HG03558 (cell line): ENCODE measurements around the gene TNS1.

Source experiments
- ATAC-seq: cut with Tn5 transposase; IDR thresholded peaks from one replicate; pipeline ENCODE4 v1.9.1; 2021; ENCODE audit warnings: moderate number of reproducible peaks; ENCODE audit not compliant: unreplicated experiment; ENCODE audit errors: extremely low read depth

The TNS1 gene

DNA sequence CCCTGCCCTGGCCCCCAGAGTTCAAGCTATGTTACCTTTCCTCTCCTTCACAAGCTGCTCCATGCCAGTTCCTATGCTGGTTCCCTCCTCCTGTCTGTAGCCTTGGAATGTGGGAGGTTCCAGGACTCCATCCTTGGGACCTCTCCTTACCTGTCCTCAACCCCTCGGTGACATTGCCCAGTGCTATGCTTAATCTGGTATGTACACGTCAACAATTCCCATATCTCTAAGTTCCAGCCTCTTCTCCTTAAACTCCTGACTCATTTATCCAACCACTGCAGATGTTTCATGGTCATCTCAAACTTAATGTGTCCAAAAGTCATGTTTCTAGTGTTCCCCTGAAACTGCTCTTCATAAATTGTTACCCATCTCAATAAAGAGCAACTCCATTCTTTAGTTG is 160.8 kb downstream of the TNS1 start:
- no peak for ATAC-seq

DNA sequence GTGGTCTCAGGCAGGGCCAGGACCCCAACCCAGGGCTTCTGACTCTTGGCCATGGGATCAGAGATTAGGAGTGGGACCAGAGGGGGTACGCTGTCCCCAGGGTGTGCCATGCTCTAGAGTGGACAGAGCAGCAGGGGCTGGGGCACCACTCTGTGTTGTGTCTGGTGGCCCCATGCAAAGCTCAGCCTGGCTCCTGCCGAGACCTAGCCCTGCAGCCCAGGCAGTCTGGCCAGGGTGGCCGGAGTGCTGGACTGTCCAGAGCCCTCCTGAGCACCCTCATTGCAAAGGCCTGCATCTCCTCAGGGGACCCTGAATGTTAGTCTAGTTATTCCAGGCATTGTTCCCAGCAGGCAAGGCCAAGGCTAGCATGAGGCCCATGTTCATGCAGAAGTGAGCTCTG is 162.3 kb downstream of the TNS1 start:
- no peak for ATAC-seq

DNA sequence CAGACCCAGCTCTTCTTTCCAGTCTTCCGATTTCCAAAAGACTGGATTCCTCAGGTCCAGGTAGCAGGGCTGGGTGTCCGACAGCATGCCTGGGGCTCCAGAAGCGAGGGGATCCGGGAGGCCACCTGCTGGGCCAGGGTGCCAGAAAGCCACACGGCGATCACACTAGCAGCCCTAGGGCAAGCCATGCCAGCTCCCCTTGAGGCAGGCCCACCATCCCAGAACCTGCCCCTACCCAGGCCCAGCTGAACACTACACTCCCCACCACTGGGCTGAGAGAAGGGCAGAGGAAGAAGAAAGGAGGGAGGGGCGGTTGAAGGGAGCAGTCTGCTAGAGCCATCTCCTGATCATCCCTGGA is 163.1 kb downstream of the TNS1 start:
- ATAC-seq: no peak

GRCh38 chr2:217839073-217839749 is 163.6 kb downstream of the TNS1 start:
- no peak for ATAC-seq

DNA sequence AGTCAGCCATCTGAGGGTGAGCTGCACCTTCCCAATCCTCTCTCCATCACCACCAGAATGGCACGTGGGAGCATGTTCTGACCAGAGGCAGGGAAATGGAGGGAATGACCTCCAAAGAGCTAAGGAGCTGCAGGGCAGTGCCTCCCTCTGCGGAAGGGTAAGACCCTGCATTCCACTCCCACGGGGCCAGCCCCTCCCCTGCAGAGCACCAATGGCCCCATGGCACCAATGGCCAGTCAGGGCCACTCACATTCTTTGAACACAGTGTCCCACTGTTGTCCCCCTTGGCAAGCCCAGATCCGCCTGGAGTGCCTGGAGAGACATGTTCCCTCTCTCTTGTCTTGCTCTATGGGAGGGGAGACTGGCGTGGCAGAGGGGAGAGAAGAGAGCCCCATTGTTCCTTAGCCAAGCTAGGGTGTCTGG is 164.4 kb downstream of the TNS1 start:
- ATAC-seq: no peak

DNA sequence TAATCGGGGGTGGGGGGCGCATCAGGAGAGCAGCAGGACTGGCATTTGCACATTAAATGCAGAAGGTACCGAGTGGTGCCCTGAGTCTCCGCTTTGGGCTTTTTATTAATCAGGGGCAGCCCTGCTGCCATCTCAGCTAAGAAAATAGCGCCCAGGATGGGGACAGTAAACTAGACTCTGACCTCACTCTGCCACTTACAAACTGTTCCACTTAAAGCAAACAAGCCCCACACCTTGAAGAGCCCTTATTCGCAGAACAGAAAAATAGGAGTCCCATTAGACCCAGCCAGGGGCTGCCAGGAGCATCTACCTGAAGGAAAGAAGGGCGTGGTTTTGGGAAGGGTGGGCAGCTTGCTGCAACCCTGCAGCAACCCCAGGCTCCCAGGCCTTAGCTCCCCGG is 165.3 kb downstream of the TNS1 start:
- ATAC-seq: no peak

GRCh38 chr2:217836901-217837491 is 165.8 kb downstream of the TNS1 start:
- ATAC-seq: no peak

- no peak for ATAC-seq
Measured at GRCh38 chr2:217835931-217836891, 166.6 kb downstream of the TNS1 start.

DNA sequence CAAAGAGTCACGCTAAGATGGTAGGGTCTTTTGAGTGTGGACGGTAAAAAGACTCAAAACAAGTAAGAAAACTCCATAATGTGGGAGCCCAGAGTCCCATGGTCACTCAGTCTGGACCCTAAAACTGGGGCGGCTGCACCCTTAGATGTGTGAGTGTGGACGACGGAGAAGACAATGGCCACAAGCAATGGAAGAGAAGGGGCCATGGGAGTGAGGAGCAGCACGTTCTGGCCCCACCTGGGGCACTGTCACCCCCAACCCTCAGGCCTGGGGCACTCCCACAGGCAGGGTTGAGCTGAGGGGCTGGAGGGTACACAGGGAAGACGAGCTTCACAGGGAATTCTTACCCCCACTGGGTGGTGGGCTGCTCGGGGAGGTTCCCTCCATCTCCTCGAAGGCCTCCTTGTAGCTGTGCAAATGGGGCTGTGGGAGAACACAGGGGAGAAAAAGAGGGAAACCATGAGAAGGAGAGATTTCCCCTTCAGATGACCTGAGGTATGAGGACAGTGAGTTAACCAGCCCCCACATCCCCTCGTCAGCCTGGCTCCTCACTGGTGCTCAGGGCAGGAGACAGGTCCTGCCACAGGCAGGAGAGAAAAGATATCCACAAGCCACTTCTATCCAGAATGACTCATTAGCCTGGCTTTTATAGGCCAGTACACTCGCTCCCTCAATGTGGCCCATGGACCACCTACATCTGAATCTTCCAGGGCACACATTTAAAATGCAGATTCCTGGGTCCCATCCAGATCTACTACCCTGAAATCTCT is 167.9 kb downstream of the TNS1 start:
- no peak for ATAC-seq

GRCh38 chr2:217834057-217834620 is 168.7 kb downstream of the TNS1 start:
- ATAC-seq: no peak

- ATAC-seq: no peak
Measured at GRCh38 chr2:217833439-217833838, 169.4 kb downstream of the TNS1 start.

DNA sequence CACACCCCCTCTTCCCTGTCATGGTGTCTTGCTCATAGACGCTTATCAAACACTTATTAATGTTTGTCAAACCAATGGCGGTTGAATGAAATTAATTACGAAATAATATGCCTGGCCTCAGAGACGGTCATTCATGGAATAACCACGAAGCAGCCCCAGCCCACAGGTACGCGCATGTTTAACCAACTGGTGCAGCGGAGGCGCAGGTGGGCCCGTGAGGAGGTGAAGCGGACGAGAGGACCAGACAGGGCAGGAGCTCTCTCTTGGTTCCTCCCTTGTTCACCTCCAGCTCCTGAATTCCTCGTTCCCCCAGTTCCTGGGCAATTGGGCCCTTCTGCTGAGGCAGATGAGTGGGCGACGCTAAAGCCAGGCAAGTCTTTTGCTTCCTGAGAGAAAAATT is 169.8 kb downstream of the TNS1 start:
- no peak for ATAC-seq

DNA sequence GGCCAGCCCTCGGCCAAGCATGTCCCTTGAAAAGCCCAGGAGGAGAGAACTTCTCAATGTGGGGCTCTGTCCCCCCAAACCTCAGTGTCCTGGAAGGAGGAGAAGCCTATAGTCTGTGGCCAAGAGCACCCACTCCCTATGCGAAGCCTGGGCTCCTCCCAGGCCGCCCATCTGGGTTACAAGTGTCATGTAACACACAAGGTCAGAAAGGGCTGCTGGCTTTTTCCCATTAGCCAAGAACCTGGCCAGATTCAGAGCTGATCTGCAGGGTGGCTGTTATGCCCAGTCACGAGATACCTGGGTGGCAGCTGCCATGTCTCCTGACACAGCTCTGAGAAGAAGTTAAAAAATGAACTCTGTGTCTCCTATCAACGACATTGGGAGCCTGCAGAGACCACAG is 170.7 kb downstream of the TNS1 start:
- no peak for ATAC-seq

GRCh38 chr2:217831306-217831705 is 171.5 kb downstream of the TNS1 start:
- ATAC-seq: no peak

- no peak for ATAC-seq
Measured at GRCh38 chr2:217830807-217831206, 172.0 kb downstream of the TNS1 start.

GRCh38 chr2:217830061-217830460 is 172.7 kb downstream of the TNS1 start:
- no peak for ATAC-seq

GRCh38 chr2:217829420-217829819 is 173.4 kb downstream of the TNS1 start:
- ATAC-seq: no peak

GRCh38 chr2:217828336-217828735 is 174.5 kb downstream of the TNS1 start:
- ATAC-seq: no peak

GRCh38 chr2:217827430-217828201 is 175.2 kb downstream of the TNS1 start:
- ATAC-seq: no peak
